WTC11 (cell line): ENCODE measurements around the gene TMEM39A.

Experiments
- CTCF ChIP-seq: fragments of 200-600 bp; IDR thresholded peaks from 2 replicates; pipeline ENCODE4 v1.8.0; 2022; ENCODE audit warnings: antibody characterized with exemption
- JUN ChIP-seq: sonication (generic); formaldehyde crosslinking; IDR thresholded peaks from 2 replicates; pipeline ENCODE4 v1.8.0; 2023; ENCODE audit warnings: mild to moderate bottlenecking, missing genetic modification reagents
- MLX ChIP-seq: sonication (generic); formaldehyde crosslinking; IDR thresholded peaks from 2 replicates; pipeline ENCODE4 v1.8.1; 2023; ENCODE audit warnings: mild to moderate bottlenecking, missing genetic modification reagents, moderate library complexity
- PRDM15 ChIP-seq: sonication (generic); formaldehyde crosslinking; IDR thresholded peaks from 2 replicates; pipeline ENCODE4 v1.8.0; 2022; ENCODE audit warnings: missing genetic modification reagents
- TF ChIP-seq, protein P1 (sequence below): sonication (generic); formaldehyde crosslinking; IDR thresholded peaks from 2 replicates; pipeline ENCODE4 v1.8.0; 2022; ENCODE audit warnings: mild to moderate bottlenecking, missing genetic modification reagents

GRCh38 chr3:119403201-119403600 lies 60.2 kb downstream of the TMEM39A start:
- TF ChIP-seq CTCF (no peak), PRDM15 (no peak), JUN (CRISPR knock-in tag) (no peak), MLX (no peak)
- TF ChIP-seq, protein P1, sequence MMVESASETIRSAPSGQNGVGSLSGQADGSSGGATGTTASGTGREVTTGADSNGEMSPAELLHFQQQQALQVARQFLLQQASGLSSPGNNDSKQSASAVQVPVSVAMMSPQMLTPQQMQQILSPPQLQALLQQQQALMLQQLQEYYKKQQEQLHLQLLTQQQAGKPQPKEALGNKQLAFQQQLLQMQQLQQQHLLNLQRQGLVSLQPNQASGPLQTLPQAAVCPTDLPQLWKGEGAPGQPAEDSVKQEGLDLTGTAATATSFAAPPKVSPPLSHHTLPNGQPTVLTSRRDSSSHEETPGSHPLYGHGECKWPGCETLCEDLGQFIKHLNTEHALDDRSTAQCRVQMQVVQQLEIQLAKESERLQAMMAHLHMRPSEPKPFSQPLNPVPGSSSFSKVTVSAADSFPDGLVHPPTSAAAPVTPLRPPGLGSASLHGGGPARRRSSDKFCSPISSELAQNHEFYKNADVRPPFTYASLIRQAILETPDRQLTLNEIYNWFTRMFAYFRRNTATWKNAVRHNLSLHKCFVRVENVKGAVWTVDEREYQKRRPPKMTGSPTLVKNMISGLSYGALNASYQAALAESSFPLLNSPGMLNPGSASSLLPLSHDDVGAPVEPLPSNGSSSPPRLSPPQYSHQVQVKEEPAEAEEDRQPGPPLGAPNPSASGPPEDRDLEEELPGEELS (CRISPR knock-in tag) = no peak
